ENCODE results near the gene PDE4D. TPM values are rescaled to one million over a fixed set of nuclear protein-coding genes. Genes with fewer than 3 reads are reported as not detected.
"Not testable (repeated sequence)": the region's sequence is repeated elsewhere in the genome, so short reads cannot be mapped to it uniquely, and the experiment has no call there.

The PDE4D gene
- total RNA-seq, 1 experiment from 2014 or later, result 4.9 TPM

DNA sequence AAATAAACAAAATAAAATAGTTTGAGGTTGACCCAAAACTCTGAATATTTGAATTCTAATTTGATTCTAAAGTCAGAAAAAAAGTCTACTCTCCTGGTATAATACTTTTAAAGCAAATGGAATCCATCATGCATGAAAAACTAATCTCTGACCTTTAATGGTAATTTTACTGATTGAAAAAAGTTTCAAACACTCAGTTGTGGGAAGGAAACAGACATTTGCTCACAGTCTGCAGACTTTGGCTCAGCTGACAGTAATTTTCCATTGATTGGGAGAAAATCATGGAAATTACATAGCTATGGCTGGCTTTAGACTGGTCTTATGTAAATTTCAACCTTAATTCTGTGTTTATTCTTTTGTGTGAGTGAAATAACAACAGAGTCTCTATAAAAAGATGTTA is 574.3 kb downstream of the PDE4D start:
- in situ Hi-C loops (cut with HindIII; ENCODE audit: low sequenced_read_pairs), result no loop called here
- no peak for DNase-seq (ENCODE audit: low spot score)

DNA sequence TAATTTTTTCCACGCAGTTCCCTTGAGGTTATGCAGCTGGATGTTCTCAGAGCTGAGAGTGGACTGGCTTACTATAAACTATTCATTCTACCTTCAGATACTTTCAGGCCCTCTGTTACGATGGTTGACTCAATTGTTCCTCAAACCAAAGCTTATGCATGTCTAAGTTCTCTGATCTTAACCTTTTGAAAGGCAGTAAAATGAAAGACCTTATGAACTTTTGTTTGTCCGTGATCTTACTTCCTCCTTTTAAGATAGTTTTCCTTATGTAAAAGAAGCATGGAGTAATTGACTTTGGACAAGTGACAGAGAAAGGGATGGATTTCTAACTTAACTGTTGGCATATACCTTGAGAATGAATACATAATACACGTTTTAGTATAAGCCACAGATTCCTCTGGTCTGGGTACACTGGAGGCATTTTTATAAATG is 575.7 kb downstream of the PDE4D start:
- in situ Hi-C loops (cut with HindIII; ENCODE audit: low sequenced_read_pairs), result no loop called here
- DNase-seq (ENCODE audit: low spot score), result no peak

DNA sequence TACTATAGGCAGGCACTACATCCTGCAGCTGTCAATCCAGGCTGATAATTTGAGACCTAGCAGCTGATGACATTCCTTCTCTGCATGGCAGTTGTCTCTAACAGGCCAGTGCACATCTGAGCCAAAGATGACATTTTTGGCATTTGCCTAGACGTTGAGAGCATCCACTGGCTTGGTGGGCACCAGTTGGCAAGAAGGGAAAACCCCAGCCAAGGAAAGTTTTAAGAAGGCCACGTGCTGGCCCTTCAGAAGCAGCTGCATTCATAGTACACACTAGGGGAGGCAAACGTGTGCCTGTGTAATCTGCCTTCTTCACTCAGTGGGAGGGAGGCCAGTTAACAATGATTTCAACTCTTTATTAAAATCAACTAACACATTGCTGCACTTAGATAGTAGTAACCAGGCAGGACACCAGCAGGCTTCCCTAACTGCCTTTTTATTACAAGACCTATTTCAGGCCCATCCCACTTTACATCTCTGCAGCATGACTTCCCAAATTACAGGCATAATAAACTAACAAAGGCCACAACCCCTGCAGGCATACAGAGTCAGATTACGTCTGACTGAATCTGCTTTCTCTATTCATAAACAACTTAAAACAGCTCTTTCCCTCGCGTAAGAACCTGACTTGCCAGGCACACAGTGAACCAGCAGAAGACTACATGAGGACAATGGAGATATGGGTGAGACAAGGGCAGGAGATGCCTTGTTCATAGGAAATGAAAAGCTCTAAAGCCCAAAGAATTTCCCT is 576.3 kb downstream of the PDE4D start:
- DNase-seq (ENCODE audit: low spot score), result no peak

DNA sequence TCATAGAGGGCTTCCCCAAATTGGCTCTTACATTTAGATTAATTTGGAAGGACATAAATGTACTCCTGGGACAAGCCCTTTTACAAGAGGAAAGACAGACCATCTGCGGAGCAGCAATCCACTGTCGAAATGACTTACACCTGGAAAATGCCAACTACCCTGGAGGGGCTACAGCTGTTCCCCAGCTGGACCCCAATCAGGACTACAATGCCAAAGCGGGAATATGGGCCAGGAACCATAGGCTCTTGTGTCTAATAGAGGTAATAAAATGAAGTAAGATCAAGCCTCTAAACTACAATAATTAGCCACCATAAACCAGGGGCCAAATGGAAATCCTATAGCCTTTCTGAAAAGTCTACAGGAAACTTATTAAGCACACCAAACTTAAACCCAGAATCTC is 581.3 kb downstream of the PDE4D start:
- no peak for DNase-seq (ENCODE audit: low spot score)
- in situ Hi-C loops (cut with HindIII; ENCODE audit: low sequenced_read_pairs), result no loop called here

More for the DNA sequence above, 576.3 kb downstream of the PDE4D start:
- in situ Hi-C loops (cut with HindIII; ENCODE audit: low sequenced_read_pairs), result no loop called here

DNA sequence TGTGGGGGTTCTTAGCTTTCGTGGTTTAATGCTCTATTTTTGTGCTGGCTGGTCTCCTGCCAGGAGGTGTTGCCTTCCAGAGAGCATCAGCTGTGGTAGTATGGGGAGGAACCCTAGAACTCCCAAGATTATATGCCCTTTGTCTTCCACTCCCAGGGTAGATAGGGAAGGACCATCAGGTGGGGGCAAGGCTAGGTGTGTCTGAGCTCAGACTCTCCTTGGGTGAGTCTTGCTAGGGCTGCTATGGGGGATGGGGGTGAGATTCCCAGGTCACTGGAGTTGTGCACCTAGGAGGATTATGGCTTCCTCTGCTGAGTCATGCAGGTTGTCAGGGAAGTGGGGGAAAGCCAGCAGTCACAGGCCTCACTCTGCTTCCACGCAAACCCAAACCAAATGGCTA is 584.8 kb downstream of the PDE4D start:
- in situ Hi-C loops (cut with HindIII; ENCODE audit: low sequenced_read_pairs); DNase-seq (ENCODE audit: low spot score): not testable (repeated sequence)

DNA sequence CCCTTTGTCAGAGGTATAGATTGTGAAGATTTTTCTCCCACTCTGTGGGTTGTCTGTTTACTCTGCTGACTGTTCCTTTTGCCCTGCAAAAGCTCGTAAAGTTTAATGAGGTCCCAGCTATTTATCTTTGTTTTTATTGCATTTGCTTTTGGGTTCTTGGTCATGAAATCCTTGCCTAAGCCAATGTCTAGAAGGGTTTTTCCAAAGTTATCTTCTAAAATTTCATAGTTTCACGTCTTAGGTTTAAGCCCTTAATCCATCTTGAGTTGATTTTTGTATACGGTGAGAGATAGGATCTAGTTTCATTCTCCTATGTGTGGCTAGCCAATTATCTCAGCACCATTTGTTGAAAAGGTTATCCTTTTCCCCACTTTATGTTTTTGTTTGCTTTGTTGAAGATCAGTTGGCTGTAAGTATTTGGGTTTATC is 590.2 kb downstream of the PDE4D start:
- DNase-seq (ENCODE audit: low spot score); in situ Hi-C loops (cut with HindIII; ENCODE audit: low sequenced_read_pairs): not testable (repeated sequence)

DNA sequence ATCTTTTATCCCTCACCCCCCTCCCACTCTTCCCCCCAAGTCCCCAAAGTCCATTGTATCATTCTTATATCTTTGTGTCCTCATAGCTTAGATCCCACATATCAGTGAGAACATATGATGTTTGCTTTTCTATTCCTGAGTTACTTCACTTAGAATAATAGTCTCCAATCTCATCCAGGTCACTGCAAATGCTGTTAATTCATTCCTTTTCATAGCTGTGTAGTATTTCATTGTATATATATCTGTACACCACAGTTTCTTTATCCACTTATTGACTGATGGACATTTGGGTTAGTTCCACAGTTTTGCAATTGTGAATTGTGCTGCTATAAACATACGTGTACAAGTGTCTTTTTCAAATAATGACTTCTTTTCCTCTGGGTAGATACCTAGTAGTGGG is 591.0 kb downstream of the PDE4D start:
- DNase-seq (ENCODE audit: low spot score); in situ Hi-C loops (cut with HindIII; ENCODE audit: low sequenced_read_pairs): not testable (repeated sequence)

DNA sequence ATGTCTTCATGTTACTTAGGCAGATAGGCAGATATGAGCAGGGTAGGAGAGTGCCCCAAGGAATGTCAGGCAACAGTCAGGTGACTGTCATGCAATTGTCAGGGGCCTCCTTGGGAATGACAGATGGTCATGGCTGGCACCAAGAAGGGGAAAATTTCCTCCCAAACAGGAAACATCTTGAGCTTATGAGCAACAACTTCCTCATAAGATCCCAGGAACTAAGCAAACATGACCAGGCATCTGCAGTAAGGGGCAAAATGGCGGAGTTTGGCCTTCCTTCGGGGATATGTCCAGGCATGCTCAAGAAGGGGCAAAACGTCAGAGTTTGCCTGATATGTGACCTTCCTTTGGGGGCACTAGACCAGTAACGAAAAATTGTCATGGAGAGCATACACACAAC is 591.8 kb downstream of the PDE4D start:
- in situ Hi-C loops (cut with HindIII; ENCODE audit: low sequenced_read_pairs), result no loop called here
- DNase-seq (ENCODE audit: low spot score), result no peak

DNA sequence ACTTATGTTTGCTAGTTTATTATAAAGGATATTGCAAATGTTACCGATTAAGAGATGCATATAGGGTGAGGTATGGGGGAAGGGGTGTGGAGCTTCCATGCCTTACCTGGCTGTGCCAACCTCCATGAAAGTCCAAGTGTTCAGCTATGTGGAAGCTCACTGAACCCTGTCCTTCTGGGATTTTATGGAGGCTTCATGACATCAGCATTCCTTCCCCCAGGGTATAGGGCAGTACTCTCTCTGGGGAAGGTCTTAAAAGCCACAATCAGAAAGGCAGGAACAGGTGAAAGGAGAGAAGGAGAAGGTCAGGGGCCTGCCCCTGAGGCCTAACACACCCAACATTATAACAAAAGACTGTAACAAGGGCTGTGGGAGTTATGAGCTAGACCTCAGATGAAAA is 592.6 kb downstream of the PDE4D start:
- in situ Hi-C loops (cut with HindIII; ENCODE audit: low sequenced_read_pairs), result no loop called here
- no peak for DNase-seq (ENCODE audit: low spot score)

DNA sequence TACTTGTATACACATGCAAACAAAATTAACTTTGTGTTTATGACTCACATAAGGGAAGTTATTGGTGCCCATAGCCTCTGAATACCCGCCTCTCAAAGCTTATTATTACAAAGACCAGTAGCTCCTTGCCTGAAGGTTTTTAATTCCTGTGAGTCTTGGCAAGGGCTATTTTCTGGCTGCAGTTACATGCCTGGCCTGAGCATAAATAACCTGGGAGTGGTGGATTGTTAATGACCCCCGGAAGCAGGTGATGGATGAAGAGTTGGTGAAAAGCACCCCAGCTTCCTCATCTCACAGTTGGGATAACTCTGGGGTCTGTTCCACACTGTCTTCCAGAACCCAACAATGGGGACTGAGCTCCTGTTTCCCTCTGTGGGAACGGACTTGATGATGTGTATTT is 594.5 kb downstream of the PDE4D start:
- no peak for DNase-seq (ENCODE audit: low spot score)
- in situ Hi-C loops (cut with HindIII; ENCODE audit: low sequenced_read_pairs), result no loop called here

DNA sequence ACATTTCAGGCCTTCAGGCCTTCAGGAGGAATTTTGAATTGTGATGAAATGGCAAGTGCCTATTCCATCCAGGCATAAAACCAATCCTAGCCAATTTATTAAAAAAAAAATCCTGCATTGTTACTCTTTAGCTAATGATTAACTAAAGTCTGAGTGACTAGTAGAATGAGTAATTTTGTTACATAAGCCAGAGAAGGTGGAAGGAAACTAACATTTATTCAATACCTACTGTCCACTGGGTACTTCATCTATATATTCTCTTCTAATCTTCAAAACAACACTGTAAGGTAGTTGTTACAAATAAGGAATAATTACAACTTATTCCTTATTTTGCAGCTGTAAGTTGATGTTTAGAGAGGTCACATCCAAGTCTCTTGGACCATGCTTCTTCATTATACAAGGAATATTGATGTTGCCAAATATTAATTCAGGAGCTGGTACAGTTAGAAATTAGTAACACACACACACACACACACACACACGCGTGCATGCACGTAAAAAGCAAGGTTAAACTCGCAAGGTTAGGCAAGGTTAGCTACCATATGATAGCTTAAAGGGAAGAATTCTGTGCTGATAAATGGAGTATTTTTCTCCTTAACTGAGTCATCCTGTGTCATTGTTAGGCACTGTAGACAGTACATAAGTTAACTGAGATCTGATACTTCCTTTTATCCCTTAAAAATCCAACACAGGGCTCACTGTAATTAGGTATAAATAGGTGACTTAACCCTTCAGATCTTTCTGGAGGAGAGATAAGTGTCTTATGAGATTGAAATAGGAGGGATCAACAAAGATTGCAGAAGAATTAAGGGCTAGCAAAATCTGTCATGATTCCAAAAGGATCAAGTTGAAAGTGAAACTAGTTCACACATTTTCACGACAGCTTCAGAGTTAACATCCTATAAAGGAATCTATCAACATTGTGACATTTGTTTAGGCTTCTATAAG is 596.9 kb downstream of the PDE4D start:
- in situ Hi-C loops (cut with HindIII; ENCODE audit: low sequenced_read_pairs), result no loop called here
- DNase-seq (ENCODE audit: low spot score), result no peak

DNA sequence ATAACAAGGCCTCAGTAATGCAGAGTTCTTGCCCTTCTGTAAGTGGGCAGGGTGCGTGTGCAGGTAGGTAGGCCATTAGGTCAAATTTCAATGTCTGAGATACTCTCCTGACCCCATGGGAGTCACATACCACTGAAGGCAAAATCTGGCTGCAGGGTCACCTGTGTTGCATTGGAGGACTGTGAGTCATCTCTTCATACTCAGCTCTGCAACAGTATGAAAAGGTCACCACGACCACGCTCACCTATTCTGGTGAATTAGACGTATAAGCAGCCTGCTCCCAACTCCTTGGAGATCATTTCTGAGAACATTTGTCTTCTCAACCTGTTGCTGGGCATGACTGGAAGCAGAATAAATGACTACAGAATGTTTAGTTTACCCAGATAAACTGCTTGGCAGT is 599.8 kb downstream of the PDE4D start:
- in situ Hi-C loops (cut with HindIII; ENCODE audit: low sequenced_read_pairs), result no loop called here
- no peak for DNase-seq (ENCODE audit: low spot score)

DNA sequence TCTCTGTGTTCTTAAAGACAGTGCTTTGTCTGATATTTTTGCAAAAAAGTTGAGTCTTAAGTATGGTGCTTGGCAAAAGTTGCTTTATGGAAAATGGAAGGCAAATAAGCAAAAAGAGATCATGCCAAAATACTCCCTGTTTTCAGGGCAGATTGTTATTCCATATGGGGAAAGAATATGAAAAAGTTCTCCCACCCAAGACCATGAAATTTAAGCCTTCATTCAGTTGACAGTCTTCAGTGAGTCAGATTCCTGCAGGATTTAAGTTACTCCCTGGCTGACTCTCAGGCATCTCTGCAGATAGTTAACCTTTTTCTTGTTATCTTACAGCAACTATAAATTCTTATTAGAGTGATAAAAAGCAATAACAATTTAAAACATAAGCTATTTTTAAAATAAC is 601.6 kb downstream of the PDE4D start:
- no peak for DNase-seq (ENCODE audit: low spot score)
- in situ Hi-C loops (cut with HindIII; ENCODE audit: low sequenced_read_pairs), result no loop called here

DNA sequence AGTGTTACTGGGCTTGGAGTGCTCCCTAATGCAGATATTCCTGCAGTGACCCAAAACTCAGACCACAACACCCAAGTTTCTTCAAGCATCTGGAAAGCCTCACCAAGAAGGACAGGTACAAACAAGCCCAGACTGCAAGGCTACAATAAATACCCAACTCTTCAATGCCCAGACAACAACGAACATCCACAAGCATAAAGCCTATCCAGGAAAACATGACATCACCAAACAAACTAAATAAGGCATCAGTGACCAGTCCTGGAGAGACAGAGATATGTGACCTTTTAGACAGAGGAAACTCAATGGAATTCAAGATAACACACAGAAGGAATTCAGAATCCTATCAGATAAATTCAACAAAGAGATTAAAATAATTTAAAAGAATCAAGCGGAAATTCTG is 605.6 kb downstream of the PDE4D start:
- in situ Hi-C loops (cut with HindIII; ENCODE audit: low sequenced_read_pairs), result no loop called here
- no peak for DNase-seq (ENCODE audit: low spot score)

DNA sequence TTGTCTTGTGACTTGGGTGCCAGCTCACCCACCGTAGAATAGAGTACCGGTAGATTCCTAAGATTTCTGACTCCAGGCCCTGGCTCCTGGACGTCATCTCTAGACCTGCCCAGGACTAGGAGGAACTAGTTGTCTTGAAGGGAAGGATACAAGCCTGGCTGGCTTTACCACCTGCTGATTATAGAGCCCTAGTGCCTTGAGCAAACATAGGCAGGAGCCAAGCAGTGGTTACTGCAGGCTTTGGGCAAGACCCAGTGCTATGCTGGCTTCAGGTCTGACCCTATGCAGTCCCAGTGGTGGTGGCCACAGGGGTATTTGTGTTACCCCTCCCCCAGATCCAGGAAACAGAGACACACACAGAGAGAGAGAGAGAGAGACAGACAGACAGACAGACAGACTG is 606.2 kb downstream of the PDE4D start:
- no peak for DNase-seq (ENCODE audit: low spot score)
- in situ Hi-C loops (cut with HindIII; ENCODE audit: low sequenced_read_pairs), result no loop called here

DNA sequence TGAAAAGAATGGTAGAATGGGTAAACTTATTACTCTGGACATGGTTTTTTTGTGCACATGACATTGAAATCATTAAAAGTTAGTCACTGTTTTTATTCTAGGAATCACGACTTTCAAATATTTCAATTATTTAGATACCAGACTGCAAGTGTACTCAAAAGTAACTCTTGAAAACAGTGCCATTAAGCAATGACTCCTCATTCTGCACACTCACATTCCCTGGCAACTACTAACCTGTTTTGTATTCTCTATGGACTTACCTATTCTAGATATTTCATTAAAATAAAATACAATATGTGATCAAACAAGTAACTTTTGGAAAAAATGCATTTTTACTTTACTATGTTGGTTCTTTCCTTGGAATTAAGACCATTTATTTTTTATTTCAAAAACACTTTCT is 607.0 kb downstream of the PDE4D start:
- in situ Hi-C loops (cut with HindIII; ENCODE audit: low sequenced_read_pairs), result no loop called here

DNA sequence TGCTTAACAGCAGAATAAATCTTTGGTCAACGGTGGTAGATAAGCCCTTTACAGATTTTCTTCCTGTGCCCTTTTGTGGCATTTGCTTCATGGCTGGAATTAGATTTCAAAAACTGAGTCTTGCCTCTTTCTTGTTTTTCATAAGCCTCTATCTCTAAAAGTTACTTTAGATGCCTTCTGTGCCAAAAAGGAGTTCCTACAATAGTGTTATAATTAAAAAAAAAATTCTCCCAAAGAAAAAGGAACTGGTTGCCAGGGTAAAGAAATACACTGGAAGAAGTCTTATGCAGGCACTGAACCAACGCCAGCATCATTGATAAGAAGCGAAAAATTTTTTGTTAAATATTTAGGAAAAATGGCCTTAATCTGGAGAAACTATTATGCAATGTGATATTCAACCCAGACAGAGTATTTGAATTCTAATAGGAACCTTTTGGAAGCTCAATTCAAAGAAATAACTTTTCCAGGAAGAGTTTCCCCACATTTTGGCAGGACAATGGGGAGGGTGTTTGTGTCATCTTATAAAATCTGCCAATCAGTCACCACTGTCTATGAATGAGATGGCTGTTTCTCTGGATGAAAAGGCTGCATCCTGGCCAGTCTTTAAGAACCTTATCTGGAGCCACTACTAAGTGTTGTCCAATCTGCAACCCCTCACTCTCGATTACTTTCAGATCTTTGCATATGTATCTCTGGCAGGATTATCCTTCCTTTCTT is 608.1 kb downstream of the PDE4D start:
- no peak for DNase-seq (ENCODE audit: low spot score)
- in situ Hi-C loops (cut with HindIII; ENCODE audit: low sequenced_read_pairs), result no loop called here

More for the DNA sequence above, 607.0 kb downstream of the PDE4D start:
- DNase-seq (ENCODE audit: low spot score), result no peak

DNA sequence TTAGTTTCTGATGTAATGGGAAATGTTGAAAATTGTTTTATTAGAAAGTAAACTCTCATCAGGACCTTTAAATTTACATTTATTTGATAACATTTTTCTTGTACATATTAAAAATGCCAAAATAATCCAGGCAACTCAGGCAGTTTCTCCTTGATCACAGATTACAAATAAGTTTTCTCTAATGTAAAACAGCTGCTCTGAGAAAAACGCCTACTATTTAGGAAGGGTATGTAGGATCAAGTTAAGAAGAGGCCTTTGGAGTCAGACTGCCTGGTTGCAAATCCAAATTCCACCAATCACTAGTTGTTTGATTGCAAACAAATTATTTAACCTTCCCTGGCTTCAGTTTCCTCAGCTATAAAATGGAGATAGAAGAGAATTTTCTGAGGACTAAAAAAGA is 610.8 kb downstream of the PDE4D start:
- DNase-seq (ENCODE audit: low spot score), result no peak
- in situ Hi-C loops (cut with HindIII; ENCODE audit: low sequenced_read_pairs), result no loop called here

DNA sequence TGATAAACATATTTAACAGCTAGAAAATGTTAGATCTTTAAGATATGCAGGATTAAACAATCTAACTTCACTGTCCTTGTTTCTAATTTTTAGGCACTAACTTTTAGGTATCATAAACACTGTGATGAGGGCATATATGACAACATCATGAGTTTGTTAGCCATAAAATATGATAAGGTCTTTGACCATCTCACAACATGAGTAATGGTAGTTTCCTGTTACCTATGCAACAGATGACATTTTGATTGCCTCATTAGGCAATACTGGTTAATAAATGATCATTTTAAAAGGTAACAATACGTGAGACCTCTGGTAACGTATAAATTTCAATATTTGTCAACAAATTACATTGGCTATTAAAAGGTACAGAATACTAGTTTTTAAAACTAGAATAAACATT is 613.5 kb downstream of the PDE4D start:
- in situ Hi-C loops (cut with HindIII; ENCODE audit: low sequenced_read_pairs), result no loop called here
- DNase-seq (ENCODE audit: low spot score), result no peak

DNA sequence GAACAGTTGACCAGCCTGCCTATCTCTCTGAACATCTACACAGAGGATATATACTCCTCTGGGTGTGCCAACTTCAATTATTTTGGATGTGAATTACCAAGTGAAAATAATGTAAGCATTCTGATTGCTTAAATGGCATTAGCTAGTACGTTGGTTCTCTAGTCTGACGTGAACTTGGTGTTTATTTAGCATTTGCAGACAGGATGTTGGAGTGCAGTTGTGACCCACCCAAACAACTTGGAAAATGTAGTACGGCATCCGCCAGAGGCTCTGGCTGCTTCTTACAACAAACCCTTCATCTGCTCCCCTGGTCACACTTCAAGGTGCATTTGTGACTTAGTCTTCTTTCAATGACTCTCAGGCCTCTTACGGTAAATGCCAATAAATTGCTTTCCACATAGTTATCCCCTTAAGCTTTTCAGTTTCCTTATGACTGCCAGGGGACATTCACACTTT is 616.6 kb downstream of the PDE4D start:
- no peak for DNase-seq (ENCODE audit: low spot score)
- in situ Hi-C loops (cut with HindIII; ENCODE audit: low sequenced_read_pairs), result no loop called here
